Hematopoietic multipotent progenitor cell treated with erythropoietin and hydrocortisone succinate and interleukin-3 and kit ligand, for 17 days (in vitro differentiated cells): Measurements from ENCODE around the gene BCR.

Experiments used
- DNase-seq: peaks from one replicate; pipeline ENCODE4 v3.0.0-alpha.2; 2015; ENCODE audit warnings: low spot score

Gene BCR

GRCh38 chr22:23263651-23264555 is 83.6 kb downstream of the BCR start:
- DNase-seq, result no peak

- no peak for DNase-seq
Measured at GRCh38 chr22:23264610-23265367, 84.5 kb downstream of the BCR start.

GRCh38 chr22:23265368-23265700 is 85.0 kb downstream of the BCR start:
- no peak for DNase-seq

- no peak for DNase-seq
Measured at GRCh38 chr22:23266780-23267179, 86.5 kb downstream of the BCR start.

- no peak for DNase-seq
Measured at GRCh38 chr22:23267226-23268043, 87.1 kb downstream of the BCR start.

- no peak for DNase-seq
Measured at GRCh38 chr22:23268139-23268712, 87.9 kb downstream of the BCR start.

- no peak for DNase-seq
Measured at GRCh38 chr22:23268877-23269276, 88.6 kb downstream of the BCR start.

- no peak for DNase-seq
Measured at GRCh38 chr22:23269441-23270211, 89.3 kb downstream of the BCR start.

GRCh38 chr22:23270212-23270733 is 90.0 kb downstream of the BCR start:
- no peak for DNase-seq

GRCh38 chr22:23270798-23271596 is 90.7 kb downstream of the BCR start:
- DNase-seq, result no peak

GRCh38 chr22:23271597-23271908 is 91.2 kb downstream of the BCR start:
- no peak for DNase-seq

GRCh38 chr22:23272371-23272770 is 92.1 kb downstream of the BCR start:
- no peak for DNase-seq

GRCh38 chr22:23272834-23273233 is 92.5 kb downstream of the BCR start:
- DNase-seq, result no peak

GRCh38 chr22:23273445-23274145 is 93.3 kb downstream of the BCR start:
- DNase-seq, result no peak

- no peak for DNase-seq
Measured at GRCh38 chr22:23274146-23274526, 93.8 kb downstream of the BCR start.

GRCh38 chr22:23274891-23275694 is 94.8 kb downstream of the BCR start:
- no peak for DNase-seq

GRCh38 chr22:23275751-23276150 is 95.4 kb downstream of the BCR start:
- DNase-seq, result no peak

GRCh38 chr22:23276656-23277582 is 96.6 kb downstream of the BCR start:
- DNase-seq, result no peak
